DND-41 (cell line): ENCODE results near the gene KRTAP9-4.

ENCODE experiments used
- CTCF ChIP-seq: IDR thresholded peaks from 2 replicates; pipeline ENCODE4 v1.5.1; 2012; ENCODE audit warnings: borderline replicate concordance, low read length, moderate library complexity, mild to moderate bottlenecking; ENCODE audit not compliant: poor library complexity, severe bottlenecking; ENCODE audit errors: extremely low read depth
- EZH2 ChIP-seq: IDR thresholded peaks from 3 replicates; pipeline ENCODE4 v1.6.1; 2012; ENCODE audit warnings: borderline replicate concordance, low read depth, mild to moderate bottlenecking, moderate library complexity, low read length, inconsistent platforms; ENCODE audit not compliant: severe bottlenecking

- TF ChIP-seq EZH2: no peak
- no peak for TF ChIP-seq CTCF
Measured at GRCh38 chr17:41226051-41226450, 23.4 kb upstream of the KRTAP9-4 start.
